HG03460 (cell line): ENCODE measurements around the gene DLX5.
A peak's percentile ranks its signal among the peaks of the same experiment; 100 is the strongest.

ENCODE experiments used
- ATAC-seq: cut with Tn5 transposase; IDR thresholded peaks from one replicate; pipeline ENCODE4 v1.9.1; 2021; ENCODE audit not compliant: unreplicated experiment

The DLX5 gene

DNA sequence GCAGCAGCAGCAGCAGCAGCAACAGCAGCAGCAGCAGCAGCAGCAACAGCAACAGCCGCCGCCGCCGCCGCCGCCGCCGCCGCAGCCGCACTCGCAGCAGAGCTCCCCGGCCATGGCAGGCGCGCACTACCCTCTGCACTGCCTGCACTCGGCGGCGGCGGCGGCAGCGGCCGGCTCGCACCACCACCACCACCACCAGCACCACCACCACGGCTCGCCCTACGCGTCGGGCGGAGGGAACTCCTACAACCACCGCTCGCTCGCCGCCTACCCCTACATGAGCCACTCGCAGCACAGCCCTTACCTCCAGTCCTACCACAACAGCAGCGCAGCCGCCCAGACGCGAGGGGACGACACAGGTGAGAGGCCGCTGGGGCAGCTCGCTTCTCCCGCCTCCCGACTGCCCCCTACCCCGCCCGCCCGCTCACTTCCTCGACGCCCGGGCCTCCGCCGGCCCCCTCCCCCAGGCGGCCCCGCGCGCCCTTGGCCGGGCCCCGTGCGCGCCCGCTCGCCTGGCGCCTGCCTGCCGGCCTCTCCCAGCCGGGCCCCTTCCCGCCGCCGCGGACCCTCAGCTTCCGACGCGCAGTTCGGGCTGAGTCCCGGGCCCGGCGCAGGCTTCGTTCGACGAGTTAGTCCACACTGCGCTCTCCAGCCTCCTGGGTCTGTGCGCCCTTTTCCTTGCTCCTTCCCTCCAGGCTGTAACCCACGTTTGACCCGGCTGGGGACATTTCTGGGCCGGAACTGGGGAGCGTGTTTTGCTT lies 18.4 kb downstream of the DLX5 start:
- peak; percentile 54 for ATAC-seq

DNA sequence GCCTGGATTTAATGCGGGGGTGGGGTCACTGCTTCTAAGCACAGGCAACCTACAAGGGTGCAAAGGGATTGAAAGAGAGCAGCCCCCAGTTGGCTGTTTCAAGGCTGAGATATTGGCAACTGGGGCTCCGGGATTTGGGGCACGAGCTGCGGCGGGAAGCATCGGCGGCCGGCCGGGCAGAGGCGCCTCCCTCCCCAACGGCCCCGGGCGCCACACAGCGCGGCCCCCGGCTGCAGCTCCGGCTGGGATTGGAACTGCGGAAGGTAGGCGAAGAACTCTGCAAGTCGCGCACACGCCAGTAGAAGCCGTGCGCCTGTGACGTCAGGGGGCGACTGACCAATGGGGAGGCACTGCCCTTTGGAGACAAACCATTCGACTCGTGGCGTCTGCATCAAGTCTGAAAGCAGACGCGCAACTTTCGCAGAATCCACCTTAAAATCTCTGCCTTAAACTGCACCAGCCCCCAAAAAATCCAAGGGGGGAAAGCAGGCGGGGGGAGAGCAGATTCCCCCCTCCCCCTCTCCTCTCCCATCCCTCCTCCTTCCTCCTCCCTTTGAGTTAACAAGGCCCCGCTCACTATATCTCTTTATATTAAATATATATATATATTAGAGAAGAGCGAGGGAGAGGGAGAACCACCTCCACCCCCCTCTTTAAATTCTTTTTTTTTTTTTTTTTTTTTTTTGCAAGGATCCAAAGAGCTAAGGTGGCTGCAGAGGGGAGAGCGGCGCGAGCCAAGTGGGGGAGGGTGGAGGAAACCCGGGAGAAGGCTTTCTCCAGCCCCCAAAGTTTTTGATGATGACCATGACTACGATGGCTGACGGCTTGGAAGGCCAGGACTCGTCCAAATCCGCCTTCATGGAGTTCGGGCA lies 19.2 kb downstream of the DLX5 start, which contains the start of gene DLX6:
Gene DLX6 (plus strand): TSS at position 371 of the 872 bp plus-strand sequence. CDS start 425 bp downstream, at position 796.
- no peak for ATAC-seq

DNA sequence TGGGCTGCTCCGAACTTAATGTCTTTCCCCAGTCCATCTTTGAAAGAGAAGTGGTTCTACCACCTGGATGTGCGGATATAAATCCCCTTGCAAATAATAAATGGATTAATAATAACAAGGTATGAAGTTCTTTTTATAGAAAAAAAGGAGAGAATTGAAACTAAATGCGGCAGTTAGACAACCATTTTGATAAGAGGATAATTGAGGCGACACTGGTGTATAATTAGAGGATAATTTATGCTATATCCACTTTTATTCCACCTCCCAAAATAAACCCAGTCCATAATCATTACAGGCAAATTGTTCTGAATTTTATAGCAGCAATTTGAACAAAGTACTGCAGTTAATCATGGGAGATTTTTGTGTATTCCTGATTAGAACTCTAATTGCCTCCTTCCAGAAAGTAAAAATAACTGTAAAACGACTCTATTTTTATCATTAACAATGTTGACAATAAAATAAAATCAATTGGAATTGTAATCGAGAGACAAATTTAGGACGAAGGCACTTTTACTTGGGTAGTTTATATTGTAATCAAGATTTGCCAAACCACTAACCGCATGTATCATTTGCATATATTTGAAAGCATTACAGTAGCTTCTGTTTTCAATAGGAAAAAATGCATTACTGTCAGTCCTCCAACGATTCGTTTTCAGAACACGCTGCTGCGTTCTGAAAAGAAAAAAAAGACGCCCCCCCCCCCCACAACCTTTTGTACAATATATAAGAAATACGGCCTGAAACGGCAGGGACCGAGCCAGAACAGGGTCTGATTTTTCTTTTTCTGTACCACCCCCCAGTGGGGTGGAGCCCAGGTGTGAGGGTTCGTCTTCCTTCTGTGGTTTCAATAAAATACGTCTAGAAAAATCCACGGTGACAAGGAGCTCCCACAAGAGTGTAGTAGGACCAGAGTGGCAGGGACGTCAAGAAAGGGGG lies 20.1 kb downstream of the DLX5 start:
- no peak for ATAC-seq

DNA sequence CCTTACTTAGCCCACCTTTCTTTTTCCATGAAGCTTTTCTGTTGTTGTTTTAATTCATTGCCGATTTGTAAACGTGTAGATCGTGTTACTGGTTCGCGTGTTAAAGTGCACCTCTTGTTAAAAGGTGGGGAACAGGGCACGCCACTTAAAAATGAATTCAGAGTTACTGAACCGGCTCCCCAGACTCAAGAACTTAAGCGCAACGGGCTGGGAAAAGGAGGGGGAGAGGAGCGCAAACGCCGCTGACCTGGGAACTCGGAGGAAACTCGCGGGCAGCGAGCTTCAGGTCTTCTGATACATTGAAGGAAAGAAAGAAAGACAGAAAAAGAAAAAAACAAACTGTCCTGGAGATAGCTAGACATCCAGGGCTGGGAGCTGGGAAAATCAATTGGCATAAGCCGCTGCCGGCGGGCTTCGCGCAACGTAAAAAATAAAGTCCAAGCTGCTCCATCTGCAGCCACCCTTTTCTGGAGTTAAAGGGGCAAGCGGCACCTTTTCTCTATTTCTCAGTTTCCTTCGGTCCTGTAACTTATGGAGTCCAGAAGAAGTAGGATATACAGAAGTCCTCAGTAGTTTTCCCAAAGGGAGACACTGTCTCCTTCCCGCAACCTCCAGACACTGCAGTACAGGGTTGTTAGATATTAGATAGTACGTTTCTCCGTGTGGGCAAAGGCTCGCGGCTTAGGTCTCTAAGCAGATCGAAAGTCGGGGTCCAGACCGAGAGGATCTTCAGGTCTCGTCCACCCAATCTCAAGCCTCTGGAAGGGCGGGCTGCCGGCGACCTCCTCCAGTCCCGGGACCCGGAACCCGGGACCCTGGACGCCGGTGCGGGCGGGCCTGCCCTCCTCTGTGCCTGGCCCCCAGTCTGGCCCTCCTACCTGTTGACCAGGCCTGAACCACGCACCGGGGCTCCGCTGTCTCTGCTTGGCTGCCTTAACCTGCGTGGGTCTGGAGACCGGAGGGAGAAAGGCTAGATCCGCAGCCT lies 21.1 kb downstream of the DLX5 start:
- no peak for ATAC-seq

DNA sequence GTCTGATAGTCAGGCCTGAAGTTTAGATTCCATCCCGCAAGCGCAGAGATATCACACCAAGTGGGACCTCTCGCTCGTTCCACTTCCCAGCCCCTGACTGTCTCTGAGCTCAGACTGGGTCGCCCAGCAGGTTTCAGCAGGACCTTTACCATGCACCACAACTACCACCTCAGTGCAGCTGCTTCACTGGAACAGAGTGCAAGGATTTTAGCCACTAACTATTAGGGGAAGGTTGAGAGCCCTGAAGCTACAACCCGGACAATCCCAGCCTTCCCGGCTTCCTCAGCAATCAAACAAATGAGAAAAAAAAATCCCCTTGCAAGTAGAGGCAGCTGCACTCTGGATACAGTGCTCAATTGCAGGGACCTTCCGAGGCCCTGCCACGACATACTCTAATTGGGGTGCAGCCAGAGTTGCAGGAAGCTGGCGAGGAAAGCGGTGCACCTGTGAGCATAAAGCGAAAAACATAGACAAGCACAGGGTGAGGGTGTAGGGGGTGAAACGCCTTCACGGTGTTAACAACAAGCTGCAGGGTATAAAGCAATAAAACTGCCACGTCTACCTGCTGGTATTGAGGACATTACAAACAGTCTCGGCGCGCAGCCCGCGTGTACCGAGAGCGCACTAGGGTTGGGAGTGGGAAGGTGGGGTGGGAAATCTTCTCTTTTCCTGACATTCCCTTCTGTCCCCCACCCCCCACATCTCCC lies 21.9 kb downstream of the DLX5 start:
- ATAC-seq: no peak

DNA sequence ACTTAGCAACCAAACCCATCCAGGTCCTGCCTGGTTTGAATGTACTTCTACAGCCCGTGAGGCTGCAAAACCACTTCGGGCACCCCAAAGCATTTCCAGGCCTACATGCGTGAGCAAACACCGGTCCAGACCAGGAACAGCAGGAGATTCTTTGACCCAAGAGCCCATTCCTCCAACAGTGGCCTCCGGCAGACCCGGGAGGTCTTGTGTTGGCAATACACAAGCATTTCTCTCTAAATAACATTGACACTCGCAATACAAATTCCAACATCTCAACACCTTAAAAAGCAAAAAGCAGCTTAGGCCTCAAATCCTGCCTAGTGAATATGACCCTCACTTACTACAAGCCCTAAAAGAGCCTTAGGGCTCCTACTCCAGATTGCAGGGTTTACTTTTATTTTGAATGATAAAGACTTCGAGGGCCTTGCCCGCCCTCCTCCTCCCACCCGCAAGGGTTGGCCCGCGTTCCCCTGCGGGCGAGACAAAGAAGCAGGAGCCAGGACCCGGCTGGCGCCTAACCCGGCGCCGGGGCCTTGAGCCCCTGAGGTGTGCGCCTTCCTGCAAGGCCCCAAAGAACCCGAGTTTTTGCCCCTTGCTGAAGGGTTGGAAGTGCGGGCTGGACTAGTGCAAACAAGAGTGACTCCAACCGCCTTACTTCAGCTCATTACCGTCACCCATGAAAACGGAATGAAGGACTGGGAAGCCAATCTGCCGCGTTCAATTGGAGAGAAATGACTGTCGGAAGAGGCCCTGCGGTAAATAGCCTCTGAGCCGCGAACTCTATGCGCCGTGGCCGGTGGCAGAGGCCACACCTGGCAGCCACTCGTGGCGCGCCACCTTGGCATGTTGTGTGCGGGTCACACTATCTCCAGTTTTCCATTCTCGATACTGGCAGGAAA lies 22.7 kb downstream of the DLX5 start:
- ATAC-seq: no peak

DNA sequence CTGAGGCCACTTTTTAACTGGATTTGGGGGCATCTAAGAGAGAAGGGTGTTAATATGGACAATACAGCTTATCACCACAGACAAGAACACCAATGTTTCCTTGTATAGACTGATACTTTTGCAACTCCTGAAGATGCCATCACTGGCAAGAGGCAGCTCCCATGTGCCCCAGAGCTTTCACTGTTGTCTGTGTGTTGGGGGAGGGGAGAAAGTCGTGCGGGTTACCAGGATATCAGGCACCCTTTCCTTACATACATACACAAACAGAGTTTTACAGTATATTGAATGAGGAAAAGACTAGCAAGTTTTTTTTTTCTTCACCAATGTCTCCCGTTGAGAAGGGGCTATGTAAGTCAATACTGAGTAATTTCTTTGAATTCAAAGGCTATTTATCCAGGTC lies 23.4 kb downstream of the DLX5 start:
- no peak for ATAC-seq

DNA sequence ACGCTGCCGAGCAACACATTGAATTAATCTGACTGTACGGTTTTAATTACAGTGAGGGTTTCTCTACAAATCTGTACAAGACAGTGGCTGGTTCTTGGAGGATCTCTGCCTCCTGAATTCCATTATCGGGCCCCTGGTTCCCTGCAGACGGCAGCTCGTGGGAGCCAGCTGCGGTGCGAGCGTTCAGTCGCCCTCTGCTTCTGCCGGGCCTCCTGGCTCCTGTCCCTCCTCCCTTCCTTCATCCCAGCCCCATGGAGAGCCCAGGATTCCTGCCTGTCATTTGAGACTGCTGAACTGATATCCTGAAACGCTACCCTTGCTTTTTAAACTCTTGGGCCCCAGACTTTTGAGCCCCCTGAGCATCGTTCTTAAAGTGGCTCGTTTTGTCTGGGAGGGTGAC lies 25.9 kb downstream of the DLX5 start:
- no peak for ATAC-seq

DNA sequence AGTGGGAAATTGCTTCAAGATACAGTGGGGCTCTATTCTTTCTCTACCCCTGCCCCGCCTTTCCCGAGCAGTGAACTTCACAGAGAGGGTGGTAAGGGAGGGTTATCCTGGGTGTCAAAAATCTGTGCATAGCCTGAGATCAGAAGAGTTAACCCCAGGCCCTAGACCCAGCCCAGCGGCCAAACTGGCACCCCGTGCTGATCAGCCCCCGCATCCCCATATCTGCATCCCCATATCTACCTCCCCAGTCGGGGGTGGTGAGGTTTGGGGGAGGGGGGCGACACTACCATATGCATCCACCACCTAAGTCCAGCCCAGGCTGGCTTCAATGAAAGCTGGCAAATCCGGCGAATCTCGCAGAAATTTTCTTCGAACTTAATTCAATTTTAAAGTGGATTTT lies 26.3 kb downstream of the DLX5 start:
- no peak for ATAC-seq

DNA sequence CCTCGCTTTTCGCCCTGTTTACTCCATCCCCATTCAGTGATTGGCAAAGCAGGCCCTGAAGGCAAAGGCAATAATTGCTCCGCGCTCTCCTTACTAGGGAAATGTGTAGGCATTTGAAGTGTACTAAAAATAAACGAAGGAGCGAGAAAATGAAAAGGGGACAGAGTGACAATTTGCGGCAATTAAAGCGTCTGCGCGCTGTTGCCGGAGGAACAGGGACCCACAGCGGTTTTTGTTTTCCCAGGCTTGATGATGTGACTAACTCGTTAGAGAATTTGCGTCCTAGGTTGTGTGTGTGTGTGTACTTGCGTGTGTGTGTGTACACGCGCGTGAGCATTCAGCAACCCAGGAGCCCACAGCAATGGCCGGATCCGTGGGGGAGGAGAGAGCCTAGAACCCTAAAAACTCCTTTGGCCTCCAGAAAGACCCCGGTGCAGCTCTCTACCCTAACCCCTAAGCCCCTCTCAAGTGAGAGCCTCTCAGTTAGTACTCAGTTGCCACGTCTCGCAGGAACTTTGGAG lies 27.1 kb downstream of the DLX5 start:
- no peak for ATAC-seq

DNA sequence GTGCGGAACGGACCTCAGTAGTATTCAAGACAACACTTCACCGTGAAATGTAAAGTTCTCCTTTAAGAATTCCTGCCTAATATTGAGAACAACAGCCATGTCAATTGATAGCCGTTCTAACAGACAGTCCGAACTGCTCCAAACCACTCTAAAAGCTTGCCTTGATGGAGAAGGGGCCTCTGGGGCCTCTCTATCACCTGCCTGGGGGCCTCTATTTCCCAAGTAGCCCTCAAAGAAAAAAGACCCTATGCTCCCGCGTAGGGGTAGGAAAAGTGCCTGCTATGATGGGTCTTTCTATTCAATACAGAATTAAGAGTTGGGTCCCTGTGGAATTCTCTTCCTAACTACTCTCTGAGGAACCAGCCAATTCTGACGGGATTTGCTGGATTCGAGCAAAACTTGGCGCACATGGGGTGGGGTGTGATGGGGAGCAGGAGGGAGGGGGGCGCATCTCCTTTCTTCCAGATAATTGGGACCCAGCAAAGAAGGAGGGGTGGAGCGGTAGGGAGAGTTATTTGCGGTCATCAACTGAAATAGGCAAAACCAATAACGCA lies 27.6 kb downstream of the DLX5 start:
- ATAC-seq: no peak

DNA sequence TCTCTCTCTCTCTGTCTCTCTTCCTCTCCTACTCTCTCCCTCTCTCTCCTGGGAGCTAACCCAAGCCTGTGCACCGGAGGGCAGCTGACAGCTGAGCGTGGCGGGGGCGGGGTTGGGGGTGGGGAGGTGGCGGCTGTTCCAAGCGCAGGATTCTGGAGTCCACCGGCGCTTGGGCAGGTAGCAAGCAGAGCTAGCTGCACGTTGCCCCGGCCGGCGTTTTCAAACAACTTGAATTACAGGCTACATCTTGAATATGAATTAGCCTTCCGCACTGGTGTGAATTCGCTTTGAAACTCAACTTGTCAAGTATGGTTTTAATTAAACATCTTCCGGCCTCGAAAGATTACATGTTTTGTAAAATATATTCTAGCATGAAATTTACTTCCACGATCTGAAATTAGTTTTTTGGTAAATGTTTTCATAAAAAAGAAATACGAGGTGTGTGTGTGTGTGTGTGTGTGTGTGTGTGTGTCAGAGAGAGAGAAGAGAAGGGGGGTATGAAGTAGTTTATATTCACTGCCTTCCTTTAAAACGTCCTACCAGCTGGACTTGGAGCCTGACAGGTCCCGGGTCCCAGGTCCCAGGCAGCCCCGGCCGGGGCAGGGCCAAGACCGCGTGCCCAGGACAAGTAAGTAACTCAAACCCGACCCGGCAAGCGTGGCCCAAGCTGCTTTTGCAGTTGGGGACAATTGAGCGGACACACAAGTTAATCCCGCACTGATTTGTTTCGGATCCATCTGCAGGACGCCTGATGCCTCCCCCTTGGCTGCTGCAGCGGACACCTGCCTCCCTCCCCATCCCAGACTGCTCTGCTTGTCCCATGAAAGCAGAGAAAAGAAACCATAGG lies 28.3 kb downstream of the DLX5 start:
- no peak for ATAC-seq

DNA sequence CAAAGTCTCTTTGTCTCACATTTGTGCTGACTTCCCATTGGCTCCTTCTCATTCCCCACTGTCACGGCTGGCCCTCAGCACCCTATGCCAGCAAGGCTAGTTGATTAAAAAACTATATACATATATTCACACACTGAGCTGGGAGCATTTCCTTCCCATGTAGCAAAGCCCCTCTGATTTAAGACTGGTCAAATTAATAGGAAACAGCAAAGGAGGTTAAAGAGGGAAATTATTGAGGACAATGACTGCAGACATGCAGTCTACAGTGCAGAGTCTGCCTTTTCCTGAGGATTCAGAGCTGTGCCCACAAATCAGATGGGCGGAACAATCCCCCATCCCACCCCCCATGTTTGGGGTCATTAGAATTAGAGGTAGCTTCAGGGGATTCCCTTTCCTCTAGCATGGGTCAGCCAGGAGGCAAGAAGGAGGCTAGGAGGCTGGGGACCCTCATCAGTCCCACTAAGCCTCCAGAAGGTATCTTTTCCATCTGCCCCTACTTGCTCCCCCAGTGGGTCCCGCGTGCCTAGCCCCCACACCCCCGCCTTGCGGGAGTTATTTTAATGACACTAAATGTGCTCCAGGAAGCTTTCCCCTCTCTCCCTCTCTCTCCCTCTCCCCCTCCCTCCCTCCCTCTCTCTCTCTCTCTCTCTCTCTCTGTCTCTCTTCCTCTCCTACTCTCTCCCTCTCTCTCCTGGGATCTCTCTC lies 29.1 kb downstream of the DLX5 start:
- ATAC-seq: no peak

DNA sequence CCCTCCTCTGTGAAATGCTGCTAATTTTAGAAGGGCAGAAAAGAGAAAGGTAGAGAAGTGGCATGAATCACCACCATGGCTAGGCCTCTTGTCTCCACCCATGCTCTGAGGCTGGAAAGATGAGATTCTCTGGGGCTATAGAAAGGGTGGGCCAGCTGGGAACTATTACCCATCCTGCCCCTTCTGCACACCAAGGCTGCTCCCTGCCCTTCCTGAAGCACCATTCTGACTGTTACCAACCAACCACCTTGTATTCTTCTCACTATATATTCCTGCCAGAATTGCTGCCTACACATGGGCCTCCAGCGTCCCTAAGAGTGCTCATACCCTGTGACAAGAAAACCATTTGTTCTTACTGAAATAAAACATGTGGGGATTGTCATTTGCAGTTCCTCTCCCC lies 30.7 kb downstream of the DLX5 start:
- ATAC-seq: no peak

DNA sequence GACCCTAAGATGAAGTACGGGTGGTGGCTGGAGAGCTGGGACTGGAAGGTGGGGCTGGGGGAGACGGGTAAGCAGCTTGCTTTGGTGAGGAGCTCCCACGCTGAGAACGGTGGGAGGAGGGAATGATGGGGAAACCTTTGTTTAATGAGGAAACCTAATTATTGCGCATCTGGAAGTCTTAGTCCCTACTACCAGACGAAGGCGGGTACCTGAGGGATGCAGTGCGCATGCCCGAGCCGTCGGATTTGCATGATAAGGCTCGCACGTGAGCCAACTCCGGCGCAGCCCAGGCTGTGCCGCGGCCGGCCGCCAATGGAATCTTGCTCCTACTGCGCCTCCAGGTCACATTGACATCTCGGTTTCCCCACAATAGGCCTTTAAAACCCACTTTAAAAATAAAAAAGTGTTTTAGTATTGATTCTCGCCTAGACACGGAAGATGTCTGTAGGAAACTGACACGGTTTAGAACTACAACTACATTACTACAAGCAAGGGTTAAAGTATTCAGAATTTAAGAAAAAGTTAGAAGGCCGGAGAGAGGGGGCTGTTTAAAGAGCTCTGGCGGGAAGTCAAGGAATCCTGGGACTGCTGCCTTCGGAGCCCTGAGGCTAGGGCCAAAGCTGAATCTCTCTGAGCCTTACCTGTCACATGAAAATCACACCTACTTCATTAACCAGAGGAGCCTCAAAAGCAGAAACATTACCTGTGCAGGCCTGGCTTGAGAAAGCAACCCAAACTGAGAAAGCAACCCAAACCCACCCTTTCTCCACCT lies 31.4 kb downstream of the DLX5 start:
- ATAC-seq: no peak
